ENCODE measurements around the gene MYBPC3.

Gene MYBPC3

DNA sequence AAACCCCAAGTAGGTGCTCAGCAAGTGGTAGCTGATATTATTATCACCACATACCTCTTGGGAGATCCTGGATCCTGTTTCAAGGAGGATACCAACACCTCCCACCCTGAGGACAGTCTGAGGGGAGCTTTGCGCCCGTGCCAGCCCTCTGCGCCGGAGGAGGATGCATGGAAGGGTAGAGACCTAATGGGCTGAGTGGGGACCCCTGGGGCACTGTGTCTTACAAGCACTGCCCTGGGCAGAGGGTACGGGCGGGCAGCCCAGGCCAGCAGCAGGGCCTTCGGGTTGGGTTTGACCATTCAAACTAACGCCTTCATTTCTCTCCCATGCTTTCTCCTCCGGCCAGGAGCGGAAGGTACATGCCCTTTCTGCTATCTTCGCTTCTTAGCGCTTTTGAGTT is 26.3 kb downstream of the MYBPC3 start:
- Histone ChIP-seq H3K27ac (ENCODE audit: low read length) (no peak overlapping the region), H4K20me1 (ENCODE audit: insufficient read depth, low read length) (no peaks in the 10 kb centered on the region), H3K9me3 (ENCODE audit: insufficient read depth, low read length, severe bottlenecking) (no peaks in the 10 kb centered on the region), H3K9ac (ENCODE audit: low read depth, low read length) (no peak overlapping the region), H3K4me2 (ENCODE audit: insufficient read depth, low read length) (no peak overlapping the region), H3K4me3 (ENCODE audit: low read depth in 1 of 2, low read length in 2 of 2) (no peak overlapping the region), H3K4me1 (ENCODE audit: insufficient read depth, low read length) (no peaks in the 10 kb centered on the region), H3K27me3 (ENCODE audit: insufficient read depth, low read length, poor library complexity) (no peaks in the 10 kb centered on the region), H2AFZ (ENCODE audit: low read depth, low read length) (no peak overlapping the region), H3K79me2 (ENCODE audit: insufficient read depth, low read length) (no peaks in the 10 kb centered on the region), H3K36me3 (ENCODE audit: insufficient read depth, low read length) (peaks cover 12% of the 10 kb centered on the region)
- ATAC-seq (ENCODE audit: insufficient read depth, low read depth), result no peak
- no peak for DNase-seq
- TF ChIP-seq EZH2 (IDR thresholded peaks at IDR 0.05; ENCODE audit: borderline replicate concordance, low read depth, low read length, severe bottlenecking), result no peak
- TF ChIP-seq, protein P1, sequence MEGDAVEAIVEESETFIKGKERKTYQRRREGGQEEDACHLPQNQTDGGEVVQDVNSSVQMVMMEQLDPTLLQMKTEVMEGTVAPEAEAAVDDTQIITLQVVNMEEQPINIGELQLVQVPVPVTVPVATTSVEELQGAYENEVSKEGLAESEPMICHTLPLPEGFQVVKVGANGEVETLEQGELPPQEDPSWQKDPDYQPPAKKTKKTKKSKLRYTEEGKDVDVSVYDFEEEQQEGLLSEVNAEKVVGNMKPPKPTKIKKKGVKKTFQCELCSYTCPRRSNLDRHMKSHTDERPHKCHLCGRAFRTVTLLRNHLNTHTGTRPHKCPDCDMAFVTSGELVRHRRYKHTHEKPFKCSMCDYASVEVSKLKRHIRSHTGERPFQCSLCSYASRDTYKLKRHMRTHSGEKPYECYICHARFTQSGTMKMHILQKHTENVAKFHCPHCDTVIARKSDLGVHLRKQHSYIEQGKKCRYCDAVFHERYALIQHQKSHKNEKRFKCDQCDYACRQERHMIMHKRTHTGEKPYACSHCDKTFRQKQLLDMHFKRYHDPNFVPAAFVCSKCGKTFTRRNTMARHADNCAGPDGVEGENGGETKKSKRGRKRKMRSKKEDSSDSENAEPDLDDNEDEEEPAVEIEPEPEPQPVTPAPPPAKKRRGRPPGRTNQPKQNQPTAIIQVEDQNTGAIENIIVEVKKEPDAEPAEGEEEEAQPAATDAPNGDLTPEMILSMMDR (IDR thresholded peaks at IDR 0.05; ENCODE audit: borderline replicate concordance, extremely low read depth, low read length, poor library complexity, severe bottlenecking), result no peak

DNA sequence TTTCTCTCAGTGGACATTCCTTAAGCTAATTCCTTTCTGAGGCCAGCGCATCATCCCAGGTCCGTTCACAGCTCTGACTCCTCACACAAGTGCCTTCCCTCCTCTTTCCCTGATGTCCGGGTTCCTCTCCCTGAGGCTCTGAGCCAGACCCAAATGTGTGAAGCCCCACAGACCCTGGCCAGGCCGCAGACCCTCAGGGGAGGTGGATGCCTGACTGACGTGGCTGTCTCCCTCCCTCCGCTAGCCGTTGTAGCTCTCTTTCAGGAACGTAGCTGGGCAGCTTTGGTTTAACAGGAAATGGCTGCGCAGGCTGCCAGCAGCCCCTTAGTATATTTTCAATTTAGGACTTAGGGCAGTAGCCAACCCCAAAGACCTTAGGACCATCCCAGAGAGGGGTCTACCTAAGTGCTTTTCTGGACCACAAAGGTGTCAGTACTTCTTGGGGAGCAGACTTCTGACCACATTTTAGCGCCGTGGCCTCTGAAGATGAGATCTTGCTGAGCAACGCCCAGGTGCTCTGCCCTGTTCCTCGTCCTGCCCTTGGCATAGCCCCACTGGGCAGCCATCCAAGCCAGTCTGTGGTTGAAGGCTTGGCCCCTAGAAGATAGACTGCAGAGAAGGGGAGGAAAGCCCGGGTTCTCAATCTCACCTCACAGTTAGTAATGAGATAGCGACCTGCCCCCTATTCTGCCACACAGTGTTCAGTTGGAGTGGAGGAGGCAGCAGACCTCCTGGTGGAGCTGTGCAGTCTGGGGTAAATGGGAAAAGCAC is 27.0 kb downstream of the MYBPC3 start:
- Histone ChIP-seq H2AFZ (ENCODE audit: low read depth, low read length) (no peak overlapping the region), H3K79me2 (ENCODE audit: insufficient read depth, low read length) (no peaks in the 10 kb centered on the region), H3K4me2 (ENCODE audit: insufficient read depth, low read length) (no peak overlapping the region), H3K27ac (ENCODE audit: low read length) (no peak overlapping the region), H3K9me3 (ENCODE audit: insufficient read depth, low read length, severe bottlenecking) (no peaks in the 10 kb centered on the region), H3K4me1 (ENCODE audit: insufficient read depth, low read length) (no peaks in the 10 kb centered on the region), H4K20me1 (ENCODE audit: insufficient read depth, low read length) (no peaks in the 10 kb centered on the region), H3K9ac (ENCODE audit: low read depth, low read length) (no peak overlapping the region), H3K27me3 (ENCODE audit: insufficient read depth, low read length, poor library complexity) (no peaks in the 10 kb centered on the region), H3K36me3 (ENCODE audit: insufficient read depth, low read length) (peaks cover 18% of the 10 kb centered on the region), H3K4me3 (ENCODE audit: low read depth in 1 of 2, low read length in 2 of 2) (no peak overlapping the region)
- DNase-seq, result no peak
- TF ChIP-seq, protein P1 (IDR thresholded peaks at IDR 0.05; ENCODE audit: borderline replicate concordance, extremely low read depth, low read length, poor library complexity, severe bottlenecking), result no peak
- no peak for ATAC-seq (ENCODE audit: insufficient read depth, low read depth)

DNA sequence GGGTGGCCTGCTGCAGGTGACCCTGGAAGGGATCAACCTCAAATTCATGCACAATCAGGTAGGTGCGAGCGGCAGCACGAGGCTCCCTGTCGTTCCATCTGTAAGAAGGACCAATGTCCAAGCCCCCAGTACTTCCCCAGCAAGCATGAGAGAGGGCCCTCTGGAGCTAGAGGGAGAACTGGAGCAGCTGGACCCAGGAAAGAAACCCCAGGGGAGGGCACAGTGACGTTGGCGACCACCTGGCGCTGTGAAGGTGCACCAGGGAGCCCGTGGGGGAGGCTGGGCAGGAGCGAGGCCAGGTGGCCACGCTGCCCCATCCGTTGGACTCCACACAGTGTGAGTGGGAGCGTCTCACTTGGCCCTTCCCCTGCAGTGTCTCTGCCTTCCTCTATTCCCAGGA is 28.0 kb downstream of the MYBPC3 start:
- H3K27ac ChIP-seq (ENCODE audit: low read length), result no peak overlapping the region
- H3K9ac ChIP-seq (ENCODE audit: low read depth, low read length), result no peak overlapping the region
- no peaks in the 10 kb centered on the region for H3K4me1 ChIP-seq (ENCODE audit: insufficient read depth, low read length)
- TF ChIP-seq EZH2 (IDR thresholded peaks at IDR 0.05; ENCODE audit: borderline replicate concordance, low read depth, low read length, severe bottlenecking), result no peak
- TF ChIP-seq, protein P1 (IDR thresholded peaks at IDR 0.05; ENCODE audit: borderline replicate concordance, extremely low read depth, low read length, poor library complexity, severe bottlenecking), result no peak
- H2AFZ ChIP-seq (ENCODE audit: low read depth, low read length), result no peak overlapping the region
- H3K4me3 ChIP-seq (ENCODE audit: low read depth in 1 of 2, low read length in 2 of 2), result no peak overlapping the region
- no peak overlapping the region for H3K4me2 ChIP-seq (ENCODE audit: insufficient read depth, low read length)
- H3K36me3 ChIP-seq (ENCODE audit: insufficient read depth, low read length), result peaks cover 18% of the 10 kb centered on the region
- no peaks in the 10 kb centered on the region for H4K20me1 ChIP-seq (ENCODE audit: insufficient read depth, low read length)
- no peaks in the 10 kb centered on the region for H3K79me2 ChIP-seq (ENCODE audit: insufficient read depth, low read length)
- no peak for DNase-seq
- H3K27me3 ChIP-seq (ENCODE audit: insufficient read depth, low read length, poor library complexity), result no peaks in the 10 kb centered on the region
- no peak for ATAC-seq (ENCODE audit: insufficient read depth, low read depth)
- H3K9me3 ChIP-seq (ENCODE audit: insufficient read depth, low read length, severe bottlenecking), result no peaks in the 10 kb centered on the region

All from DND-41 (cell line).